HCT116 (cell line): Measurements from ENCODE around the gene CASZ1. TPM values are rescaled to one million over a fixed set of nuclear protein-coding genes. Genes with fewer than 3 reads are reported as not detected.

Source experiments
- ATAC-seq: fragments of 200-7000 bp; cut with Tn5 transposase; 2 replicates; pipeline ENCODE4 v1.9.1; 2020; ENCODE audit warnings: mild to moderate bottlenecking, moderate library complexity
- BruUV-seq: library from RNA; stranded (reverse); fragments of 400-500 nt; replicated peaks from 2 replicates; lab custom pipeline; 2021; lab: Mats Ljungman, UMichigan
- CTCF ChIA-PET: fragments of 300-600 bp; sonication (Branson Sonifier 250); formaldehyde crosslinking; loops from one replicate; lab custom pipeline; 2021; ENCODE audit warnings: antibody characterized with exemption; lab: Charles Lee
- POLR2A ChIA-PET: fragments of 300-600, 350-600 bp; sonication (Branson Sonifier 250); formaldehyde crosslinking; loops from one replicate; lab custom pipeline; 2021; ENCODE audit warnings: antibody characterized with exemption; lab: Charles Lee
- RAD21 ChIA-PET, 2 experiments: fragments of 300-600 bp; sonication (Branson Sonifier 250); formaldehyde crosslinking; loops; one replicate each; lab custom pipeline; 2023; ENCODE audit warnings: low total read pairs in 2 of 2; ENCODE audit not compliant: uncharacterized antibody in 2 of 2, unreplicated experiment in 2 of 2, low non-redundant PET in 1 of 2; lab: Charles Lee
- DNase-seq: peaks from one replicate; pipeline ENCODE4 v3.0.0-alpha.2; 2010; ENCODE audit warnings: low read depth, low spot score
- H2AFZ ChIP-seq: fragments of 200-600 bp; shearing (Covaris generic), sonication (generic); 2 replicates; pipeline ENCODE4 v1.6.1; 2017; ENCODE audit warnings: low read depth, mixed run types, mixed read lengths, antibody characterized with exemption, low read length; ENCODE audit not compliant: poor library complexity, severe bottlenecking
- H3K27ac ChIP-seq: 2 replicates; pipeline ENCODE4 v1.5.1; 2012; ENCODE audit warnings: low read depth, low read length
- H3K27me3 ChIP-seq: fragments of 200-600 bp; sonication (generic); 2 replicates; pipeline ENCODE4 v1.6.1; 2016; ENCODE audit warnings: mixed run types, low read length, mixed read lengths; ENCODE audit not compliant: insufficient read depth
- H3K36me3 ChIP-seq, 2 experiments: fragments of 200-500 bp in 1 of 2; fragments of 200-600 bp in 1 of 2; sonication (Bioruptor generic) in 1 of 2; sonication (generic) in 1 of 2; 2 replicates each; pipeline versions ENCODE4 v1.5.1 to v1.6.1; 2014 to 2016; ENCODE audit warnings: low read length in 2 of 2, inconsistent platforms in 1 of 2, mixed read lengths in 1 of 2, mixed run types in 1 of 2; ENCODE audit not compliant: insufficient read depth in 2 of 2, control insufficient read depth in 1 of 2
- H3K4me1 ChIP-seq, 2 experiments: fragments of 200-600 bp in 1 of 2; sonication (generic) in 1 of 2; 2 replicates each; pipeline versions ENCODE4 v1.5.1 to v1.6.1; 2012 to 2017; ENCODE audit warnings: low read length in 2 of 2, inconsistent platforms in 1 of 2, mild to moderate bottlenecking in 1 of 2, mixed read lengths in 1 of 2, mixed run types in 1 of 2, moderate library complexity in 1 of 2; ENCODE audit not compliant: insufficient read depth in 2 of 2, control insufficient read depth in 1 of 2
- H3K4me2 ChIP-seq: fragments of 200-600 bp; sonication (generic); 2 replicates; pipeline ENCODE4 v1.6.1; 2017; ENCODE audit warnings: mixed run types, low read length, mixed read lengths
- H3K4me3 ChIP-seq, 2 experiments: fragments of 200-600 bp in 1 of 2; sonication (generic) in 1 of 2; replicated peaks in 1 of 2; 2 replicates each; pipeline ENCODE4 v1.5.1; 2011 to 2016; ENCODE audit warnings: low read length in 2 of 2, control low read depth in 1 of 2, low read depth in 1 of 2, mild to moderate bottlenecking in 1 of 2, mixed read lengths in 1 of 2, mixed run types in 1 of 2
- H3K79me2 ChIP-seq: fragments of 200-600 bp; sonication (generic); 2 replicates; pipeline ENCODE4 v1.6.1; 2017; ENCODE audit warnings: mild to moderate bottlenecking, mixed run types, low read length, moderate library complexity, mixed read lengths; ENCODE audit not compliant: insufficient read depth
- H3K9ac ChIP-seq: fragments of 200-600 bp; sonication (generic); 2 replicates; pipeline ENCODE4 v1.6.1; 2016; ENCODE audit warnings: low read length, mixed read lengths
- H3K9me2 ChIP-seq: fragments of 200-600 bp; sonication (generic), shearing (Covaris generic); 2 replicates; pipeline ENCODE4 v1.6.1; 2017; ENCODE audit warnings: mixed run types, mild to moderate bottlenecking, moderate library complexity; ENCODE audit not compliant: insufficient read depth
- H3K9me3 ChIP-seq, 2 experiments: fragments of 200-500 bp in 1 of 2; fragments of 200-600 bp in 1 of 2; sonication (Bioruptor generic) in 1 of 2; sonication (generic) in 1 of 2; 2 replicates each; pipeline ENCODE4 v1.6.1; 2014 to 2017; ENCODE audit warnings: low read length in 2 of 2, mixed read lengths in 2 of 2, inconsistent platforms in 1 of 2, low read depth in 1 of 2, mild to moderate bottlenecking in 1 of 2, mixed run types in 1 of 2, moderate library complexity in 1 of 2; ENCODE audit not compliant: control insufficient read depth in 1 of 2, insufficient read depth in 1 of 2
- H4K20me1 ChIP-seq: fragments of 200-600 bp; sonication (generic), shearing (Covaris generic); 2 replicates; pipeline ENCODE4 v1.6.1; 2017; ENCODE audit warnings: mixed run types, mild to moderate bottlenecking, moderate library complexity; ENCODE audit not compliant: insufficient read depth
- intact Hi-C: fragments of 100-400 bp; cut with micrococcal nuclease; formaldehyde crosslinking; loops from 2 replicates; pipeline ENCODE4 v1.10.0; 2022
- total RNA-seq: library from RNA; stranded (reverse); gene quantifications from one replicate; pipeline ENCODE4 v1.2.1, GENCODE V29; 2021; ENCODE audit not compliant: unreplicated experiment
- TF ChIP-seq, protein P1 (sequence below): IDR thresholded peaks from 2 replicates; pipeline ENCODE4 v1.6.1; 2012; ENCODE audit warnings: low read depth
- TF ChIP-seq, protein P2 (sequence below): IDR thresholded peaks from 2 replicates; pipeline ENCODE4 v1.6.1; 2012

The CASZ1 gene
- total RNA-seq, 1 experiment from 2014 or later = 7.7 TPM

- BruUV-seq = no TSS peak
- CTCF ChIA-PET = no interaction called here
- H4K20me1 ChIP-seq = no peaks in the 10 kb centered on the region
These were observed 13.8 kb downstream of the CASZ1 start for GRCh38 chr1:10782491-10783244.

More at GRCh38 chr1:10782491-10783244, 13.8 kb downstream of the CASZ1 start:
- POLR2A ChIA-PET = no interaction called here
- Histone ChIP-seq H3K27me3 (no peaks in the 10 kb centered on the region), H3K4me2 (no peak overlapping the region), H3K9me3 (no peaks in the 10 kb centered on the region), H3K27ac (no peak overlapping the region), H3K4me3 (no peak overlapping the region), H2AFZ (no peak overlapping the region), H3K36me3 (no peaks in the 10 kb centered on the region), H3K79me2 (no peaks in the 10 kb centered on the region), H3K9ac (no peak overlapping the region), H3K9me2 (no peaks in the 10 kb centered on the region), H3K4me1 (peaks cover 24 to 25% of the 10 kb centered on the region in 2 experiments)
- TF ChIP-seq, protein P1, sequence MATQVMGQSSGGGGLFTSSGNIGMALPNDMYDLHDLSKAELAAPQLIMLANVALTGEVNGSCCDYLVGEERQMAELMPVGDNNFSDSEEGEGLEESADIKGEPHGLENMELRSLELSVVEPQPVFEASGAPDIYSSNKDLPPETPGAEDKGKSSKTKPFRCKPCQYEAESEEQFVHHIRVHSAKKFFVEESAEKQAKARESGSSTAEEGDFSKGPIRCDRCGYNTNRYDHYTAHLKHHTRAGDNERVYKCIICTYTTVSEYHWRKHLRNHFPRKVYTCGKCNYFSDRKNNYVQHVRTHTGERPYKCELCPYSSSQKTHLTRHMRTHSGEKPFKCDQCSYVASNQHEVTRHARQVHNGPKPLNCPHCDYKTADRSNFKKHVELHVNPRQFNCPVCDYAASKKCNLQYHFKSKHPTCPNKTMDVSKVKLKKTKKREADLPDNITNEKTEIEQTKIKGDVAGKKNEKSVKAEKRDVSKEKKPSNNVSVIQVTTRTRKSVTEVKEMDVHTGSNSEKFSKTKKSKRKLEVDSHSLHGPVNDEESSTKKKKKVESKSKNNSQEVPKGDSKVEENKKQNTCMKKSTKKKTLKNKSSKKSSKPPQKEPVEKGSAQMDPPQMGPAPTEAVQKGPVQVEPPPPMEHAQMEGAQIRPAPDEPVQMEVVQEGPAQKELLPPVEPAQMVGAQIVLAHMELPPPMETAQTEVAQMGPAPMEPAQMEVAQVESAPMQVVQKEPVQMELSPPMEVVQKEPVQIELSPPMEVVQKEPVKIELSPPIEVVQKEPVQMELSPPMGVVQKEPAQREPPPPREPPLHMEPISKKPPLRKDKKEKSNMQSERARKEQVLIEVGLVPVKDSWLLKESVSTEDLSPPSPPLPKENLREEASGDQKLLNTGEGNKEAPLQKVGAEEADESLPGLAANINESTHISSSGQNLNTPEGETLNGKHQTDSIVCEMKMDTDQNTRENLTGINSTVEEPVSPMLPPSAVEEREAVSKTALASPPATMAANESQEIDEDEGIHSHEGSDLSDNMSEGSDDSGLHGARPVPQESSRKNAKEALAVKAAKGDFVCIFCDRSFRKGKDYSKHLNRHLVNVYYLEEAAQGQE = no peak
- TF ChIP-seq, protein P2, sequence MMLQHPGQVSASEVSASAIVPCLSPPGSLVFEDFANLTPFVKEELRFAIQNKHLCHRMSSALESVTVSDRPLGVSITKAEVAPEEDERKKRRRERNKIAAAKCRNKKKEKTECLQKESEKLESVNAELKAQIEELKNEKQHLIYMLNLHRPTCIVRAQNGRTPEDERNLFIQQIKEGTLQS = no peak
- RAD21 ChIA-PET = no interaction called here
- ATAC-seq (no peak), DNase-seq (no peak)
- intact Hi-C loops = no loop called here
